Spleen (tissue), 7 donors: ENCODE results near the gene CTDSPL.

Experiments
- POLR2AphosphoS5 ChIP-seq, 3 donors: sonication (generic); formaldehyde crosslinking; IDR thresholded peaks; one replicate each; pipeline ENCODE4 v1.5.1; 2017; ENCODE audit warnings: antibody characterized with exemption in 3 of 3
- TF ChIP-seq, protein P1 (sequence below), 11 experiments: fragments of 200-600 bp in 7 of 11; fragments of 450-650 bp in 4 of 11; sonication (generic) in 4 of 11; IDR thresholded peaks in 8 of 11; conservative IDR thresholded peaks in 3 of 11; 1 replicate in 7 of 11; 2 replicates in 4 of 11; pipeline versions ENCODE4 v1.4.0 to v1.8.0; 2016 to 2021; ENCODE audit warnings: antibody characterized with exemption in 11 of 11, inconsistent platforms in 4 of 11, mild to moderate bottlenecking in 1 of 11
- donor health status: DM: no; HTN: no; CAD: no; lungs with moderate emphysema.
- donor health status: DM: no; HTN: no; CAD: no.
- donor health status: DM: no; HTN: no; CAD: no.

DNA sequence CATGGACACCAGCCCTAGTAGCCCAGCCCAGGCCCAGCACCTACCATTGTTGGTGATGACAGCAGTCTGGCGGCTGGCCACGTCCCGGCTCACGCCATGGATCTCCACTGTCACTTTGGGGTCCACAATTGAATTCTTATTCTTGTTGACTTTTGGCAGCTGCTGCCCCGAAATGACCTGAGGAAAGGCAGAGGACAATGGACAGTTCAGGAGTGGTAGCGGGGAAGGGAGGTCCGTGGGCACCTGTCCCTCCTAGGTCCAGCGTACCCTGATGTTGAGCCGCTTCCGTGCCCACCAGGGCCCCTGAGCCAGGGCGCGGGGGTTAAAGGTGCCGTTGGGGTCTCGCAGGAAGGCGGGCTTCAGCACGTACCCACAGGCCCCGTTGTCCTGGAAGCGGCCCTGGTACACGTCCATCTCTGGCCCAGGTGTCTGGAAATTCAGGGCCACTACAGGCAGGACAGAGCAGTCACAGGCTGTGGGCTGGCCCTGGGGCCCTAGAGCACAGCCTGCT is 146.6 kb downstream of the CTDSPL start:
- TF ChIP-seq, protein P1, sequence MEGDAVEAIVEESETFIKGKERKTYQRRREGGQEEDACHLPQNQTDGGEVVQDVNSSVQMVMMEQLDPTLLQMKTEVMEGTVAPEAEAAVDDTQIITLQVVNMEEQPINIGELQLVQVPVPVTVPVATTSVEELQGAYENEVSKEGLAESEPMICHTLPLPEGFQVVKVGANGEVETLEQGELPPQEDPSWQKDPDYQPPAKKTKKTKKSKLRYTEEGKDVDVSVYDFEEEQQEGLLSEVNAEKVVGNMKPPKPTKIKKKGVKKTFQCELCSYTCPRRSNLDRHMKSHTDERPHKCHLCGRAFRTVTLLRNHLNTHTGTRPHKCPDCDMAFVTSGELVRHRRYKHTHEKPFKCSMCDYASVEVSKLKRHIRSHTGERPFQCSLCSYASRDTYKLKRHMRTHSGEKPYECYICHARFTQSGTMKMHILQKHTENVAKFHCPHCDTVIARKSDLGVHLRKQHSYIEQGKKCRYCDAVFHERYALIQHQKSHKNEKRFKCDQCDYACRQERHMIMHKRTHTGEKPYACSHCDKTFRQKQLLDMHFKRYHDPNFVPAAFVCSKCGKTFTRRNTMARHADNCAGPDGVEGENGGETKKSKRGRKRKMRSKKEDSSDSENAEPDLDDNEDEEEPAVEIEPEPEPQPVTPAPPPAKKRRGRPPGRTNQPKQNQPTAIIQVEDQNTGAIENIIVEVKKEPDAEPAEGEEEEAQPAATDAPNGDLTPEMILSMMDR (IDR thresholded peaks at IDR 0.05 in 8 of 11, conservative IDR thresholded peaks at IDR 0.05 in 3 of 11), result no peak
- TF ChIP-seq POLR2AphosphoS5 (IDR thresholded peaks at IDR 0.05), result peak in 1 of 3 donors; percentile 7
